SU-DHL-6 (cell line): ENCODE results near the gene PRKCE.

Experiments used
- CTCF ChIP-seq: fragments of 200-600 bp; sonication (generic); IDR thresholded peaks from one replicate; pipeline ENCODE4 v1.5.1; 2017; ENCODE audit warnings: antibody characterized with exemption, mild to moderate bottlenecking, low read length, moderate library complexity; ENCODE audit not compliant: insufficient read depth, poor library complexity, severe bottlenecking
- EZH2phosphoT487 ChIP-seq: fragments of 200-600 bp; sonication (generic), shearing (Covaris generic); conservative IDR thresholded peaks from 2 replicates; pipeline ENCODE4 v1.6.1; 2018; ENCODE audit warnings: mild to moderate bottlenecking, antibody characterized with exemption, low read length, moderate library complexity, mixed read lengths

- TF ChIP-seq EZH2phosphoT487 (no peak), CTCF (no peak)
Measured at GRCh38 chr2:45974056-45974455, 322.6 kb downstream of the PRKCE start.
